ENCODE data around the gene EPN1.
"Not testable (repeated sequence)": the region's sequence is repeated elsewhere in the genome, so short reads cannot be mapped to it uniquely, and the experiment has no call there.

The EPN1 gene

GRCh38 chr19:55693336-55693974 lies 18.4 kb downstream of the EPN1 start:
- no peak for DNase-seq (ENCODE audit: low read depth)

- no peak for DNase-seq (ENCODE audit: low read depth)
Observed at GRCh38 chr19:55694241-55694655, 19.2 kb downstream of the EPN1 start.

- DNase-seq (ENCODE audit: low read depth), result no peak
Observed at GRCh38 chr19:55694656-55695491, 19.8 kb downstream of the EPN1 start.

GRCh38 chr19:55695511-55696290 lies 20.7 kb downstream of the EPN1 start:
- no peak for DNase-seq (ENCODE audit: low read depth)

- no peak for DNase-seq (ENCODE audit: low read depth)
Observed at GRCh38 chr19:55696301-55697068, 21.5 kb downstream of the EPN1 start.

- DNase-seq (ENCODE audit: low read depth), result no peak
Observed at GRCh38 chr19:55697069-55697440, 22.0 kb downstream of the EPN1 start.

GRCh38 chr19:55697698-55698097 lies 22.7 kb downstream of the EPN1 start:
- DNase-seq (ENCODE audit: low read depth), result no peak

GRCh38 chr19:55698256-55698655 lies 23.2 kb downstream of the EPN1 start:
- no peak for DNase-seq (ENCODE audit: low read depth)

GRCh38 chr19:55699221-55699620 lies 24.2 kb downstream of the EPN1 start:
- no peak for DNase-seq (ENCODE audit: low read depth)

GRCh38 chr19:55700813-55701212 lies 25.8 kb downstream of the EPN1 start:
- no peak for DNase-seq (ENCODE audit: low read depth)

GRCh38 chr19:55702131-55702627 lies 27.2 kb downstream of the EPN1 start:
- DNase-seq (ENCODE audit: low read depth), result peak; percentile 88

GRCh38 chr19:55703790-55704215 lies 28.8 kb downstream of the EPN1 start:
- DNase-seq (ENCODE audit: low read depth), result no peak

GRCh38 chr19:55704494-55705245 lies 29.6 kb downstream of the EPN1 start:
- no peak for DNase-seq (ENCODE audit: low read depth)

GRCh38 chr19:55705972-55706371 lies 30.9 kb downstream of the EPN1 start:
- DNase-seq (ENCODE audit: low read depth), result no peak

GRCh38 chr19:55711719-55712118 lies 36.7 kb downstream of the EPN1 start:
- no peak for DNase-seq (ENCODE audit: low read depth)

- no peak for DNase-seq (ENCODE audit: low read depth)
Observed at GRCh38 chr19:55712804-55713631, 38.0 kb downstream of the EPN1 start.

- DNase-seq (ENCODE audit: low read depth), result no peak
Observed at GRCh38 chr19:55716531-55716930, 41.5 kb downstream of the EPN1 start.

GRCh38 chr19:55717251-55717650 lies 42.2 kb downstream of the EPN1 start:
- no peak for DNase-seq (ENCODE audit: low read depth)

- DNase-seq (ENCODE audit: low read depth), result not testable (repeated sequence)
Observed at GRCh38 chr19:55717879-55718711, 43.1 kb downstream of the EPN1 start.

All from CMK (cell line).